Neural progenitor cell (in vitro differentiated cells): ENCODE measurements around the gene SERINC3. TPM values are rescaled to one million over a fixed set of nuclear protein-coding genes. Genes with fewer than 3 reads are reported as not detected.

Source experiments
- DNase-seq: peaks from one replicate; pipeline ENCODE4 v3.0.0-alpha.2; 2016; ENCODE audit warnings: low spot score
- H2AFZ ChIP-seq: fragments of 200-600 bp; sonication (generic); replicated peaks from 2 replicates; pipeline ENCODE4 v1.6.1; 2016; ENCODE audit warnings: antibody characterized with exemption
- H3F3A ChIP-seq: fragments of 200-600 bp; sonication (generic); 2 replicates; pipeline ENCODE4 v1.6.1; 2016; ENCODE audit warnings: antibody characterized with exemption, low read depth
- H3K27ac ChIP-seq: fragments of 200-600 bp; sonication (generic); 2 replicates; pipeline ENCODE4 v1.5.1; 2016; ENCODE audit warnings: mild to moderate bottlenecking
- H3K27me3 ChIP-seq: fragments of 200-600 bp; sonication (generic); 2 replicates; pipeline ENCODE4 v1.6.1; 2016; ENCODE audit warnings: mild to moderate bottlenecking, moderate library complexity
- H3K36me3 ChIP-seq: fragments of 200-600 bp; sonication (generic); 2 replicates; pipeline ENCODE4 v1.5.1; 2016
- H3K4me1 ChIP-seq: fragments of 200-600 bp; sonication (generic); 2 replicates; pipeline ENCODE4 v1.6.1; 2016; ENCODE audit warnings: mixed run types
- H3K4me2 ChIP-seq: fragments of 200-600 bp; sonication (generic); 2 replicates; pipeline ENCODE4 v1.6.1; 2016
- H3K4me3 ChIP-seq: fragments of 200-600 bp; sonication (generic); 2 replicates; pipeline ENCODE4 v1.5.1; 2016
- H3K79me2 ChIP-seq: fragments of 200-600 bp; sonication (generic); 2 replicates; pipeline ENCODE4 v1.6.1; 2016; ENCODE audit warnings: low read depth
- H3K9ac ChIP-seq: fragments of 200-600 bp; sonication (generic); 2 replicates; pipeline ENCODE4 v1.6.1; 2016
- H3K9me3 ChIP-seq: fragments of 200-600 bp; sonication (generic); 2 replicates; pipeline ENCODE4 v1.5.1; 2016; ENCODE audit warnings: low read depth
- H4K20me1 ChIP-seq: fragments of 200-600 bp; sonication (generic); 2 replicates; pipeline ENCODE4 v1.6.1; 2016; ENCODE audit warnings: low read depth
- H3K27ac Mint-ChIP-seq: 3 replicates; pipeline ENCODE4 v1.8.0; 2021; ENCODE audit warnings: mixed read lengths
- H3K27me3 Mint-ChIP-seq: 2 replicates; pipeline ENCODE4 v1.8.0; 2022; ENCODE audit warnings: low read depth, mild to moderate bottlenecking, inconsistent platforms, moderate library complexity, mixed read lengths; ENCODE audit not compliant: insufficient read depth
- H3K36me3 Mint-ChIP-seq: 3 replicates; pipeline ENCODE4 v1.8.0; 2021; ENCODE audit warnings: mixed read lengths
- H3K4me1 Mint-ChIP-seq: 3 replicates; pipeline ENCODE4 v1.8.0; 2021; ENCODE audit warnings: mixed read lengths
- H3K4me3 Mint-ChIP-seq: 3 replicates; pipeline ENCODE4 v1.8.0; 2021; ENCODE audit warnings: mild to moderate bottlenecking, moderate library complexity, mixed read lengths
- H3K9me3 Mint-ChIP-seq: 3 replicates; pipeline ENCODE4 v1.8.0; 2020; ENCODE audit warnings: mixed read lengths
- EZH2 ChIP-seq: fragments of 200-600 bp; sonication (generic); IDR thresholded peaks from 2 replicates; pipeline ENCODE4 v1.6.1; 2017; ENCODE audit warnings: antibody characterized with exemption, mild to moderate bottlenecking, moderate library complexity
- EZH2phosphoT487 ChIP-seq: fragments of 200-600 bp; sonication (generic); IDR thresholded peaks from 2 replicates; pipeline ENCODE4 v1.6.1; 2017; ENCODE audit warnings: antibody characterized with exemption
- total RNA-seq: library from RNA; depleted of rRNA; stranded (reverse); fragments of >200 nt; gene quantifications from 2 replicates; pipeline ENCODE4 v1.2.3, GENCODE V29; 2015; ENCODE audit warnings: low replicate concordance
- TF ChIP-seq, protein P1 (sequence below): fragments of 200-600 bp; sonication (generic); IDR thresholded peaks from 2 replicates; pipeline ENCODE4 v1.5.1; 2017; ENCODE audit warnings: antibody characterized with exemption, mild to moderate bottlenecking

SERINC3 gene
- total RNA-seq, 1 donor from 2014 or later = 38.8 TPM

DNA sequence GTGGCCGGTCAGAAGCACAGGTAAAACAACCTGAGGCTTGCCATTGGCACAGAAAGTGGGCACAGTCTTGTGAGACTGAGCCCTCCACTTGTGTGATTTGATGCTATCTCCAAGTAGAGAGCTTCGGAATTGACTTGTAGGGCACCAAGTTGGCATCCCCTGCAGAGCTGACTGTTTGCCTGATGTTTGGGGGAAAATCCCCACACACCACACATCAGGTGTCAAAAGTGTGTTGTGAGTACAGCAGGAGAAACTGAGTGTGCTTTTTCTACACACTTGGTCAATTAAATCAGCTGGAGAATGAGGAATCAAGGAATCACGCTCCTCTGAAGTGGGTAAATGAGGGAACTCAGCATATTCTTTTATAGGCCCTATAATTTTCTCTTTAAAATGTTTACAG is 989 bp downstream of the SERINC3 start:
- Histone ChIP-seq H3K79me2 (peaks cover 60% of the 10 kb centered on the region), H3K4me1 (peaks cover 8% of the 10 kb centered on the region), H2AFZ (no peak overlapping the region), H3K4me2 (peak overlapping the region; percentile 96), H3K9me3 (no peaks in the 10 kb centered on the region), H3K9ac (peak overlapping the region; percentile 72), H4K20me1 (peaks cover 37% of the 10 kb centered on the region), H3K27ac (no peak overlapping the region), H3F3A (peaks cover 4% of the 10 kb centered on the region), H3K27me3 (no peaks in the 10 kb centered on the region), H3K4me3 (peak overlapping the region; percentile 81), H3K36me3 (no peaks in the 10 kb centered on the region)
- H3K4me1 Mint-ChIP-seq = peaks cover 25% of the 10 kb centered on the region
- no peaks in the 10 kb centered on the region for H3K36me3 Mint-ChIP-seq
- H3K27me3 Mint-ChIP-seq = peaks cover 2% of the 10 kb centered on the region
- peak overlapping the region; percentile 94 for H3K4me3 Mint-ChIP-seq
- no peaks in the 10 kb centered on the region for H3K9me3 Mint-ChIP-seq
- TF ChIP-seq EZH2 (no peak), EZH2phosphoT487 (no peak)
- TF ChIP-seq, protein P1, sequence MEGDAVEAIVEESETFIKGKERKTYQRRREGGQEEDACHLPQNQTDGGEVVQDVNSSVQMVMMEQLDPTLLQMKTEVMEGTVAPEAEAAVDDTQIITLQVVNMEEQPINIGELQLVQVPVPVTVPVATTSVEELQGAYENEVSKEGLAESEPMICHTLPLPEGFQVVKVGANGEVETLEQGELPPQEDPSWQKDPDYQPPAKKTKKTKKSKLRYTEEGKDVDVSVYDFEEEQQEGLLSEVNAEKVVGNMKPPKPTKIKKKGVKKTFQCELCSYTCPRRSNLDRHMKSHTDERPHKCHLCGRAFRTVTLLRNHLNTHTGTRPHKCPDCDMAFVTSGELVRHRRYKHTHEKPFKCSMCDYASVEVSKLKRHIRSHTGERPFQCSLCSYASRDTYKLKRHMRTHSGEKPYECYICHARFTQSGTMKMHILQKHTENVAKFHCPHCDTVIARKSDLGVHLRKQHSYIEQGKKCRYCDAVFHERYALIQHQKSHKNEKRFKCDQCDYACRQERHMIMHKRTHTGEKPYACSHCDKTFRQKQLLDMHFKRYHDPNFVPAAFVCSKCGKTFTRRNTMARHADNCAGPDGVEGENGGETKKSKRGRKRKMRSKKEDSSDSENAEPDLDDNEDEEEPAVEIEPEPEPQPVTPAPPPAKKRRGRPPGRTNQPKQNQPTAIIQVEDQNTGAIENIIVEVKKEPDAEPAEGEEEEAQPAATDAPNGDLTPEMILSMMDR = no peak
- no peak for DNase-seq
- H3K27ac Mint-ChIP-seq = no peak overlapping the region

DNA sequence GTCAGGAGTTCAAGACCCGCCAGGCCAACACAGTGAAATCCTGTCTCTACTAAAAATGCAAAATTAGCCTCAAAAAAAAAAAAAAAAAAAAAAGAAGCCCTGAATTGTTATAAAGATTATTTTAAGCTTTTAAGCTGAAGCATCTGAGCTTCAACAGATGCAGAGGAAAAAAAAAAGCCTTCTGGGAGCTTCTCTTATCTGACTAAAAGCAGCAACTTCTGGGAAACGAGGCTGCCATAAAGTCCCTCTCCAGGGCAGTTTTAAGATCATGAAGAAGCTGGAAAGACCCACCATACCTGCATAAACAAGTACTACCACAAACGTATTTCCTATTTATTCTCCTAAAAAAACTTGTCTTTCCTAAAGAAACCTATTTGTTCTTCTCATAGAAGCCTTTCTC is 3.6 kb downstream of the SERINC3 start:
- H3K27me3 Mint-ChIP-seq = no peaks in the 10 kb centered on the region
- H3K36me3 ChIP-seq = no peaks in the 10 kb centered on the region
- no peak overlapping the region for H2AFZ ChIP-seq
- H3K79me2 ChIP-seq = peaks cover 79% of the 10 kb centered on the region
- no peak overlapping the region for H3K4me3 Mint-ChIP-seq
- no peak for TF ChIP-seq EZH2phosphoT487
- H3K27me3 ChIP-seq = no peaks in the 10 kb centered on the region
- H3F3A ChIP-seq = peaks cover 4% of the 10 kb centered on the region
- H3K4me1 Mint-ChIP-seq = peaks cover 22% of the 10 kb centered on the region
- peaks cover 8% of the 10 kb centered on the region for H3K4me1 ChIP-seq
- no peak overlapping the region for H3K9ac ChIP-seq
- H4K20me1 ChIP-seq = peaks cover 37% of the 10 kb centered on the region
- H3K27ac ChIP-seq = no peak overlapping the region
- H3K36me3 Mint-ChIP-seq = no peaks in the 10 kb centered on the region
- no peak for DNase-seq
- H3K4me2 ChIP-seq = no peak overlapping the region
- H3K9me3 ChIP-seq = no peaks in the 10 kb centered on the region
- no peak overlapping the region for H3K27ac Mint-ChIP-seq
- no peak overlapping the region for H3K4me3 ChIP-seq
- no peaks in the 10 kb centered on the region for H3K9me3 Mint-ChIP-seq

DNA sequence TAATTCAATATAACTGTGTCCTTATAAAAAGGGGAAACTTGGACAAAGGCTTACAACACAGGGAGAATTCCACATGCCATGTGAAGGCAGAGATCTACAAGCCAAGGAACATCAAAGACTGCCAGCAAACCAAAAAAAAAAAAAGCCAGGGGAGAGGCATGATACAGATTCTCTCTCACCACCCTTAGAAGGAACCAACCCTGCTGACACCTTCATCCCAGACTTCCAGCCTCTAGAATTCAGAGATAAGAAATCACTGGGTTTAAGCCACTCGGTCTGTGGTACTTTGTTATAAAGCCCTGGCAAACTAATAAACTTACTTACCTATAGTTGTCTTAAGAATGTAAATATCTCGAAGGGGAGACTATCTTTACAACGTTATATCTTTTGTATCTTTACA is 4.4 kb downstream of the SERINC3 start:
- Mint-ChIP-seq H3K27ac (no peak overlapping the region), H3K36me3 (no peaks in the 10 kb centered on the region), H3K9me3 (no peaks in the 10 kb centered on the region), H3K4me3 (no peak overlapping the region), H3K27me3 (no peaks in the 10 kb centered on the region), H3K4me1 (peaks cover 19% of the 10 kb centered on the region)
- peaks cover 79% of the 10 kb centered on the region for H3K79me2 ChIP-seq
- no peaks in the 10 kb centered on the region for H3K36me3 ChIP-seq
- peaks cover 37% of the 10 kb centered on the region for H4K20me1 ChIP-seq
- H3K4me3 ChIP-seq = no peak overlapping the region
- TF ChIP-seq EZH2phosphoT487 (no peak), EZH2 (no peak)
- H2AFZ ChIP-seq = no peak overlapping the region
- H3F3A ChIP-seq = peaks cover 4% of the 10 kb centered on the region
- no peaks in the 10 kb centered on the region for H3K27me3 ChIP-seq
- no peak overlapping the region for H3K4me2 ChIP-seq
- H3K9me3 ChIP-seq = no peaks in the 10 kb centered on the region
- no peak overlapping the region for H3K27ac ChIP-seq
- H3K9ac ChIP-seq = no peak overlapping the region
- peaks cover 8% of the 10 kb centered on the region for H3K4me1 ChIP-seq
- DNase-seq = no peak

DNA sequence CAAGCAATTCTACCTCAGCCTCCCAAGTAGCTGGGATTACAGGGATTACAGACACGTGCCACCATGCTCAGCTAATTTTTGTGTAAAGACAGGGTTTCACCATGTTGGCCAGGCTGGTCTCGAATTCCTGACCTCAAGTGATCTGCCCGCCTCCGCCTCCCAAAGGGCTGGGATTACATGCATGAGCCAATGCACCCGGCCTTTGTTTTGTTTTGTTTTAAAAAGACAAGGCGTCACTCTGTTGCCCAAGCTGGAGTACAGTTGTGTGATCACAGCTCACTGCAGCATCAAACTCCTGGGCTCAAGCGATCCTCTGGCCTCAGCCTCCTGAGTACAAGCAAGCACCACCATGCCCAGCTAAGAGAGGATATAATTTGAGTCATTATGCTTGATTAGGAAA is 5.4 kb downstream of the SERINC3 start:
- H4K20me1 ChIP-seq = peaks cover 37% of the 10 kb centered on the region
- DNase-seq = peak; percentile 39

More for the DNA sequence above, 5.4 kb downstream of the SERINC3 start:
- H3K4me3 Mint-ChIP-seq = no peak overlapping the region
- H3K27me3 Mint-ChIP-seq = no peaks in the 10 kb centered on the region
- no peaks in the 10 kb centered on the region for H3K36me3 Mint-ChIP-seq
- peaks cover 14% of the 10 kb centered on the region for H3K4me1 Mint-ChIP-seq
- H3K4me1 ChIP-seq = peaks cover 8% of the 10 kb centered on the region
- no peaks in the 10 kb centered on the region for H3K9me3 ChIP-seq
- no peak overlapping the region for H3K9ac ChIP-seq
- H3K27ac ChIP-seq = no peak overlapping the region
- no peak overlapping the region for H3K4me2 ChIP-seq
- no peak overlapping the region for H3K27ac Mint-ChIP-seq
- H3K9me3 Mint-ChIP-seq = no peaks in the 10 kb centered on the region
- H2AFZ ChIP-seq = no peak overlapping the region
- peaks cover 75% of the 10 kb centered on the region for H3K79me2 ChIP-seq
- peaks cover under 1% of the 10 kb centered on the region for H3F3A ChIP-seq
- TF ChIP-seq, protein P1 = no peak
- TF ChIP-seq EZH2 = no peak
- no peak for TF ChIP-seq EZH2phosphoT487
- H3K4me3 ChIP-seq = no peak overlapping the region
- no peaks in the 10 kb centered on the region for H3K27me3 ChIP-seq
- H3K36me3 ChIP-seq = no peaks in the 10 kb centered on the region
